ENCODE results near the gene RFX4.

DNA sequence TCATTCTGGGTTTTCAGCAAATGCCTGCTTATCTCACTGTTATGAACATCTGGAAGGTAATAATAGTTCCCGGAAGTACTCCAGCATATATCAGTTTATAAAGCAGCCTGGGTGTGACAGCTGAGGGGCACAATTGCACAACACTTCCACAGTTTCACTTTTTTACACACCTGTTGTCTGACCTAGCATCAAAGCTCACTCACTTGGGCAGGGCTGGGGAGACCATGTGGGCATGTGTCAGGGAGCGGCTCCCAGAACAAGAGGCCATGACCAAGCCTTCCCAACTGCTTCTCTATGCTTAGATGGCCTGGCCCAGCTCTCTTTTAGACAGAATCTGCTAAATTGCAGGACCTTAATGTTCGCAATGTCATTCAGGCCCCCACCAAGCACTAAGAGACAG is 140.6 kb downstream of the RFX4 start:
- TF ChIP-seq CTCF (IDR thresholded peaks at IDR 0.05), result no peak
- no peak for TF ChIP-seq EZH2phosphoT487 (IDR thresholded peaks at IDR 0.05)

All from neural progenitor cell (in vitro differentiated cells).